Erythroblast (primary cell): Measurements from ENCODE around the gene TMSB15B.

Experiments used
- GATA1 ChIP-seq: IDR thresholded peaks from 2 replicates; pipeline ENCODE4 v1.6.1; 2011; ENCODE audit warnings: low read depth, mild to moderate bottlenecking, control low read depth, low read length, moderate library complexity
- POLR2A ChIP-seq: IDR thresholded peaks from 2 replicates; pipeline ENCODE4 v1.6.1; 2011; ENCODE audit warnings: mild to moderate bottlenecking, low read length

- no peak for TF ChIP-seq POLR2A
- no peak for TF ChIP-seq GATA1
These were observed 21.0 kb upstream of the TMSB15B start for GRCh38 chrX:103941201-103941975.
